Measurements from ENCODE around the gene SETSIP. TPM values are rescaled to one million over a fixed set of nuclear protein-coding genes. Genes with fewer than 3 reads are reported as not detected.
"Not testable (repeated sequence)": the region's sequence is repeated elsewhere in the genome, so short reads cannot be mapped to it uniquely, and the experiment has no call there.

Gene SETSIP
- total RNA-seq, 1 experiment from 2014 or later: not detected

DNA sequence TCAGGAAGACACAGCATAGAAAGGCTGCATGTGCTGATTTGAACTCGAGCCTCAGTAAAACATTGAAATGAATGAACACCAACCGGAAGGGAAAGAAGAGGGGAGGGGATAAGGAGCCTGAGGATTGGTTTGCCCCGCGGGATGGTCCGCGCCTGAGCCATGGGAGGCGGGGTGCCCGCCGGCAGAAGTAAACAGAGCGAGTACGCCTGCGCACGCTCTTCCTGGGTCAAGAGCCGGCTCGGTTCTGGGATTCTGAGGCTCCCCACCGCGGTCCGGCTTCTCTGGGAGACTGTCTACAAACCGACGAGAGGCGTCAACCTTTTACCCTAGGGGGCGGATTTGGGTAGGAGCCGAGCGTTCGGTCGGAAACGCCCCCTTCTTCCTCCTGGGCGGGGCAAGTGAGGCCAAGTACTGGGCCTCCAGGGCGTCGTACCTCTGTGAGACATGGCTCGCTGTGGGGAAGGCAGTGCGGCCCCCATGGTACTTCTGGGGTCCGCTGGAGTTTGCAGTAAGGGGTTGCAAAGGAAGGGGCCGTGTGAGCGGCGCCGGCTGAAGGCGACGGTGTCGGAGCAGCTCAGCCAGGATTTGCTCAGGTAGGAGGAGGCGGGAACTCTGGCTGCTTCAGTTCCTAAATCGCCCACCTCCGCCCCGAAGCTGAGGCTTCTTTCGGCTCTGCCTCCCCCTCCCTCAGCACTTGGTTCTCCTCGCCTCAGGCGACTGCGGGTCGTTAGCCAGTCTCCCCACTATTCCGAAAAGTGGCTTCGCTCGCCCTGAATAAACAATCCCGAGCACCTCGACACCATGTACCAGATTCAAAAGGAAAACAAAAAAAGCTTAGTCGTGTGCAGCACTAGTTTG is 5.1 kb upstream of the SETSIP start, which contains the start of gene BTBD8:
TSS of gene BTBD8 (plus strand) at position 218 of the 858 bp plus-strand sequence. CDS start at position 445, 227 bp downstream.
- CTCF ChIA-PET: no interaction called here
- Histone ChIP-seq H3K4me1 (replicated peaks; ENCODE audit: insufficient read depth) (peaks cover 15% of the 10 kb centered on the region), H2AFZ (peak within 1 kb of the TSS; percentile 93), H4K20me1 (ENCODE audit: insufficient read depth) (no peaks in the 10 kb centered on the region), H3K4me3 (peak within 1 kb of the TSS; percentile 67), H3K36me3 (ENCODE audit: low read depth) (no peaks in the 10 kb centered on the region), H3K9me2 (ENCODE audit: insufficient read depth) (no peaks in the 10 kb centered on the region), H3K27me3 (ENCODE audit: insufficient read depth, low read depth) (no peaks in the 10 kb centered on the region), H3K4me2 (peak within 1 kb of the TSS; percentile 73), H3K27ac (peak within 1 kb of the TSS; percentile 11), H3K79me2 (ENCODE audit: low read depth) (peaks cover 6% of the 10 kb centered on the region), H3K9me3 (ENCODE audit: insufficient read depth, low read depth) (peaks cover 9% of the 10 kb centered on the region), H3F3A (ENCODE audit: insufficient read depth, low read depth) (peaks cover 3% of the 10 kb centered on the region; the same call in 1 of the 2 replicates)
- BruUV-seq (replicated peaks): TSS peak; percentile 76
- DNase-seq: peak; percentile 78 to 81
- TF ChIP-seq EZH2 (IDR thresholded peaks at IDR 0.05; ENCODE audit: low read depth): no peak
- TF ChIP-seq, protein P1, sequence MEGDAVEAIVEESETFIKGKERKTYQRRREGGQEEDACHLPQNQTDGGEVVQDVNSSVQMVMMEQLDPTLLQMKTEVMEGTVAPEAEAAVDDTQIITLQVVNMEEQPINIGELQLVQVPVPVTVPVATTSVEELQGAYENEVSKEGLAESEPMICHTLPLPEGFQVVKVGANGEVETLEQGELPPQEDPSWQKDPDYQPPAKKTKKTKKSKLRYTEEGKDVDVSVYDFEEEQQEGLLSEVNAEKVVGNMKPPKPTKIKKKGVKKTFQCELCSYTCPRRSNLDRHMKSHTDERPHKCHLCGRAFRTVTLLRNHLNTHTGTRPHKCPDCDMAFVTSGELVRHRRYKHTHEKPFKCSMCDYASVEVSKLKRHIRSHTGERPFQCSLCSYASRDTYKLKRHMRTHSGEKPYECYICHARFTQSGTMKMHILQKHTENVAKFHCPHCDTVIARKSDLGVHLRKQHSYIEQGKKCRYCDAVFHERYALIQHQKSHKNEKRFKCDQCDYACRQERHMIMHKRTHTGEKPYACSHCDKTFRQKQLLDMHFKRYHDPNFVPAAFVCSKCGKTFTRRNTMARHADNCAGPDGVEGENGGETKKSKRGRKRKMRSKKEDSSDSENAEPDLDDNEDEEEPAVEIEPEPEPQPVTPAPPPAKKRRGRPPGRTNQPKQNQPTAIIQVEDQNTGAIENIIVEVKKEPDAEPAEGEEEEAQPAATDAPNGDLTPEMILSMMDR (conservative IDR thresholded peaks at IDR 0.05): no peak; the same call in 1 of the 2 replicates
- intact Hi-C loops (cut with micrococcal nuclease; ENCODE audit: unreplicated experiment): no loop called here
- POLR2A ChIA-PET (ENCODE audit: unreplicated experiment): interaction anchor here (0.5 to 0.7 kb wide), 2 partner anchors 22 to 204 kb away, joined by 4 to 5 read pairs; no protein-coding TSS in a partner anchor

DNA sequence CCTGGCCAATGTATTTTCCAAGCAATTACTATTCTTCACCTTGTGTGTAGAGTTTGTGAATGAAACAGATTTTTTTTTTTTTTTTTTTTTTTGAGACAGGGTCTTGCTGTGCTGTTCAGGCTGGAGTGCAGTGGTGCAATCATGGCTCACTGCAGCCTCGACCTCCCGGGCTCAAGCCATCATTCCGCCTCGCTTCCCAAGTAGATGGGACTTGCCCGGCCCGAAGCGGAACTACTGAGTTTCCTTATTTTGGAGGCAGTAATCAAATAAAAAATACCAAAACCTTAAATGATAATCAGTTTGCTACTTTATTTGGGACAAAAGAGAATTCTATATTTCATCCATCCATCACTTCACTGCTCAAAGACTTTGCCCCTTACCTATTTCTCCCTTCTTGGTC is 4.2 kb upstream of the SETSIP start:
- Histone ChIP-seq H3K4me2 (peak overlapping the region; percentile 73), H3K9me2 (ENCODE audit: insufficient read depth) (no peaks in the 10 kb centered on the region), H3F3A (ENCODE audit: insufficient read depth, low read depth) (peaks cover 3% of the 10 kb centered on the region; the same call in 1 of the 2 replicates), H2AFZ (peak overlapping the region; percentile 93), H3K4me3 (peak overlapping the region; percentile 67; the same call in 1 of the 2 replicates), H3K9me3 (ENCODE audit: insufficient read depth, low read depth) (no peaks in the 10 kb centered on the region), H3K27me3 (ENCODE audit: insufficient read depth, low read depth) (no peaks in the 10 kb centered on the region), H3K27ac (no peak overlapping the region), H3K4me1 (replicated peaks; ENCODE audit: insufficient read depth) (peaks cover 15% of the 10 kb centered on the region), H3K36me3 (ENCODE audit: low read depth) (no peaks in the 10 kb centered on the region), H3K79me2 (ENCODE audit: low read depth) (peaks cover 6% of the 10 kb centered on the region), H4K20me1 (ENCODE audit: insufficient read depth) (no peaks in the 10 kb centered on the region)
- DNase-seq: no peak
- intact Hi-C loops (cut with micrococcal nuclease; ENCODE audit: unreplicated experiment): no loop called here
- no TSS peak for BruUV-seq (replicated peaks)
- no peak for TF ChIP-seq EZH2 (IDR thresholded peaks at IDR 0.05; ENCODE audit: low read depth)
- TF ChIP-seq, protein P1 (conservative IDR thresholded peaks at IDR 0.05): no peak
- CTCF ChIA-PET: no interaction called here
- POLR2A ChIA-PET (ENCODE audit: unreplicated experiment): no interaction called here

DNA sequence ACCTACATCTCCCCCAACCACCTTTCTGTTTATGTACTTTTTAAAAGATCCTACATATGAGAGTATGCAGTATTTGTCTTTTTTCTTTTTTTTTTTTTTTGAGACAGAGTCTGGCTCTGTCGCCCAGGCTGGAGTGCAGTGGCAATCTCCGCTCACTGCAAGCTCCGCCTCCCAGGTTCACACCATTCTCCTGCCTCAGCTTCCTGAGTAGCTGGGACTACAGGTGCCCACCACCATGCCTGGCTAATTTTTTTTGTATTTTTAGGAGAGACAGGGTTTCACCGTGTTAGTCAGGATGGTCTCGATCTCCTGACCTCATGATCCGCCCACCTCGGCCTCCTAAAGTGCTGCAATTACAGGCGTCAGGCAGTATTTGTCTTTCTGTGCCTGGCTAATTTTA is 2.9 kb upstream of the SETSIP start:
- H3K4me2 ChIP-seq; intact Hi-C loops (cut with micrococcal nuclease; ENCODE audit: unreplicated experiment); BruUV-seq (replicated peaks); H3K4me3 ChIP-seq; H3F3A ChIP-seq (ENCODE audit: insufficient read depth, low read depth); H3K9me3 ChIP-seq (ENCODE audit: insufficient read depth, low read depth); H3K79me2 ChIP-seq (ENCODE audit: low read depth); DNase-seq; H3K36me3 ChIP-seq (ENCODE audit: low read depth); H3K27me3 ChIP-seq (ENCODE audit: insufficient read depth, low read depth); POLR2A ChIA-PET (ENCODE audit: unreplicated experiment); H4K20me1 ChIP-seq (ENCODE audit: insufficient read depth); H3K27ac ChIP-seq; H2AFZ ChIP-seq; H3K9me2 ChIP-seq (ENCODE audit: insufficient read depth); CTCF ChIA-PET: not testable (repeated sequence)
- H3K4me1 ChIP-seq (replicated peaks; ENCODE audit: insufficient read depth): peaks cover 15% of the 10 kb centered on the region

Measured in PC-9 (cell line).